Thoracic aorta (tissue), 2 donors: ENCODE results near the gene NPBWR2. TPM values are rescaled to one million over a fixed set of nuclear protein-coding genes. Genes with fewer than 3 reads are reported as not detected.

Source experiments
- ATAC-seq: fragments of 150-250 bp; one replicate; pipeline ENCODE4 v1.8.0; 2017; ENCODE audit warnings: low read depth; ENCODE audit not compliant: insufficient number of reproducible peaks, low FRiP score
- DNase-seq: peaks from one replicate; pipeline ENCODE4 v3.0.0-alpha.2; 2020; ENCODE audit warnings: low spot score
- H3K27ac ChIP-seq, 2 donors: fragments of 200-600 bp; sonication (generic); 1 replicate in 1 of 2; 2 replicates in 1 of 2; pipeline ENCODE4 v1.5.1; 2016; ENCODE audit warnings: mild to moderate bottlenecking in 2 of 2, moderate library complexity in 2 of 2
- H3K27me3 ChIP-seq: fragments of 200-600 bp; sonication (generic); replicated peaks from 2 replicates; pipeline ENCODE4 v1.6.0; 2016; ENCODE audit warnings: mild to moderate bottlenecking; ENCODE audit not compliant: insufficient read depth
- H3K36me3 ChIP-seq: fragments of 200-600 bp; sonication (generic); one replicate; pipeline ENCODE4 v1.5.1; 2016
- H3K4me1 ChIP-seq, 2 donors: fragments of 200-600 bp; sonication (generic); 1 replicate in 1 of 2; 2 replicates in 1 of 2; pipeline versions ENCODE4 v1.5.1 to v1.6.0; 2016; ENCODE audit warnings: low read depth in 2 of 2, mild to moderate bottlenecking in 1 of 2; ENCODE audit not compliant: control insufficient read depth in 1 of 2
- H3K4me3 ChIP-seq: fragments of 200-600 bp; sonication (generic); 2 replicates; pipeline ENCODE4 v1.5.1; 2016; ENCODE audit warnings: mild to moderate bottlenecking
- H3K9me3 ChIP-seq: fragments of 200-600 bp; sonication (generic); 2 replicates; pipeline ENCODE4 v1.5.1; 2016
- total RNA-seq, 2 donors: library from RNA; depleted of rRNA; stranded (reverse); fragments of >200 nt; gene quantifications; one replicate each; pipeline versions ENCODE4 v1.1.0 to v1.2.3, GENCODE V29; 2016
- TF ChIP-seq, protein P1 (sequence below): fragments of 200-600 bp; sonication (generic); IDR thresholded peaks from one replicate; pipeline ENCODE4 v1.5.1; 2019; ENCODE audit warnings: antibody characterized with exemption

Gene NPBWR2
- total RNA-seq, 2 donors from 2014 or later, result not detected

DNA sequence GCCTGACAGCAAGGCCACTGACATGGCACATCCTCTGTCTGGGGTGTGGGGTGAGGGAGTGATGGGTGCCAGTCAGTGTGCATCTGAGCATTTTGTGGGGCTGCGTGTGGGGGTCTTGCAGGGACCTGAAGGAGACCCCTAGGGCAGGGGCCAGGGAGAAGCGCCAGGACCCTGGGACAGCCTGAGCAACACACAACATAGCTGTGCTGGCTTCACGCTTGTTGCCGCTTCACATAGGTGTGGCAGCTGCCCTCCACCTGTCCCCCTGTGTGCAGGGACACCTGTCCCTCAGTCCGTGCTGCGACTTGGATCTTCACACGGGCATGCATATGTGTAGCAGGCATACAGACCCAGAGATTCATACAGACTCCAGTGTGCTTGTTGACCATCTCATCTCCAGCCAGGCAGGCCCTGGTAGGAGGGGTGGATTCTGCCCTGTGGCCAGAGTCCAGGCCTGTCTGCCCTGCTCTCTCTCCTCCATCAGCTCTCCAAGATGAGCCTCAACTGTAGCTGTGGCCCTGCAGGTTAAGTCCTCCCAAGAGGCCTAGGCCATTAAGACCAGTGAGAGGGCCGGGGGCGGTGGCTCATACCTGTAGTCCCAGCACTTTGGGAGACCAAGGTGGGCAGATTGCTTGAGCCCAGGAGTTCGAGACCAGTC, 3.2 kb upstream of the NPBWR2 start:
- H3K36me3 ChIP-seq, result no peaks in the 10 kb centered on the region
- DNase-seq (no peak), ATAC-seq (no peak)
- no peaks in the 10 kb centered on the region for H3K9me3 ChIP-seq
- H3K27ac ChIP-seq, result no peak overlapping the region
- H3K27me3 ChIP-seq, result no peaks in the 10 kb centered on the region
- H3K4me1 ChIP-seq, result no peaks in the 10 kb centered on the region
- no peak overlapping the region for H3K4me3 ChIP-seq
- TF ChIP-seq, protein P1, sequence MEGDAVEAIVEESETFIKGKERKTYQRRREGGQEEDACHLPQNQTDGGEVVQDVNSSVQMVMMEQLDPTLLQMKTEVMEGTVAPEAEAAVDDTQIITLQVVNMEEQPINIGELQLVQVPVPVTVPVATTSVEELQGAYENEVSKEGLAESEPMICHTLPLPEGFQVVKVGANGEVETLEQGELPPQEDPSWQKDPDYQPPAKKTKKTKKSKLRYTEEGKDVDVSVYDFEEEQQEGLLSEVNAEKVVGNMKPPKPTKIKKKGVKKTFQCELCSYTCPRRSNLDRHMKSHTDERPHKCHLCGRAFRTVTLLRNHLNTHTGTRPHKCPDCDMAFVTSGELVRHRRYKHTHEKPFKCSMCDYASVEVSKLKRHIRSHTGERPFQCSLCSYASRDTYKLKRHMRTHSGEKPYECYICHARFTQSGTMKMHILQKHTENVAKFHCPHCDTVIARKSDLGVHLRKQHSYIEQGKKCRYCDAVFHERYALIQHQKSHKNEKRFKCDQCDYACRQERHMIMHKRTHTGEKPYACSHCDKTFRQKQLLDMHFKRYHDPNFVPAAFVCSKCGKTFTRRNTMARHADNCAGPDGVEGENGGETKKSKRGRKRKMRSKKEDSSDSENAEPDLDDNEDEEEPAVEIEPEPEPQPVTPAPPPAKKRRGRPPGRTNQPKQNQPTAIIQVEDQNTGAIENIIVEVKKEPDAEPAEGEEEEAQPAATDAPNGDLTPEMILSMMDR, result no peak

DNA sequence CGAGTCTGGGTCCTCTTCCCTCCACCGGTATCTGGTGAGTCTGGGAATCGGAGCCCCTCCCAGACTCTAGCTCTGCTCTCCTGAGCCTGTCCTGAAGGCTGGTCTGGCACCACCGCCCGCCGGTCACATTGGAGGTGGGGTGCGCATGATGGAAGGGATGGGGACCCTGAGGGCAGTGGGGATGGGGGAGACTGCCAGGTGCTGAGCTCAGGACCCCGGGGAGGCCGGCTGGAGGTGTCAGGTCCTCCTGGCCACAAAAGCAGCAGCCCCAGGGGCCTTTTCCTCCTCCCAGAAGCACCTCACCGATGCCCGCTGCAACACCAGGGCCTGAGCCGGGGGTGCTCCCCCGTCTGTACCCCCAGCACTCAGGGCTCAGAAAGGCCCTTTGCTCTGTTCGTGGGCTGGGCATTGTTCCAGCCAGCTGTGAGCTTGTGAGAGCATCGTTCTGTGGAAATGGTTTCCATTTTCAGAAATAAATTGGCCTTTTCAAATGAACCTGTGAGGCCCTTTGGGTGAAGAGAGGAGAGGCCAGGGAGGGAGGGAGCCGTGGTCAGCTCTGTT, 2.5 kb upstream of the NPBWR2 start:
- Histone ChIP-seq H3K27me3 (no peaks in the 10 kb centered on the region), H3K9me3 (no peaks in the 10 kb centered on the region), H3K4me1 (no peaks in the 10 kb centered on the region), H3K36me3 (no peaks in the 10 kb centered on the region), H3K27ac (no peak overlapping the region), H3K4me3 (no peak overlapping the region)
- DNase-seq (no peak), ATAC-seq (no peak)
- TF ChIP-seq, protein P1, result no peak

DNA sequence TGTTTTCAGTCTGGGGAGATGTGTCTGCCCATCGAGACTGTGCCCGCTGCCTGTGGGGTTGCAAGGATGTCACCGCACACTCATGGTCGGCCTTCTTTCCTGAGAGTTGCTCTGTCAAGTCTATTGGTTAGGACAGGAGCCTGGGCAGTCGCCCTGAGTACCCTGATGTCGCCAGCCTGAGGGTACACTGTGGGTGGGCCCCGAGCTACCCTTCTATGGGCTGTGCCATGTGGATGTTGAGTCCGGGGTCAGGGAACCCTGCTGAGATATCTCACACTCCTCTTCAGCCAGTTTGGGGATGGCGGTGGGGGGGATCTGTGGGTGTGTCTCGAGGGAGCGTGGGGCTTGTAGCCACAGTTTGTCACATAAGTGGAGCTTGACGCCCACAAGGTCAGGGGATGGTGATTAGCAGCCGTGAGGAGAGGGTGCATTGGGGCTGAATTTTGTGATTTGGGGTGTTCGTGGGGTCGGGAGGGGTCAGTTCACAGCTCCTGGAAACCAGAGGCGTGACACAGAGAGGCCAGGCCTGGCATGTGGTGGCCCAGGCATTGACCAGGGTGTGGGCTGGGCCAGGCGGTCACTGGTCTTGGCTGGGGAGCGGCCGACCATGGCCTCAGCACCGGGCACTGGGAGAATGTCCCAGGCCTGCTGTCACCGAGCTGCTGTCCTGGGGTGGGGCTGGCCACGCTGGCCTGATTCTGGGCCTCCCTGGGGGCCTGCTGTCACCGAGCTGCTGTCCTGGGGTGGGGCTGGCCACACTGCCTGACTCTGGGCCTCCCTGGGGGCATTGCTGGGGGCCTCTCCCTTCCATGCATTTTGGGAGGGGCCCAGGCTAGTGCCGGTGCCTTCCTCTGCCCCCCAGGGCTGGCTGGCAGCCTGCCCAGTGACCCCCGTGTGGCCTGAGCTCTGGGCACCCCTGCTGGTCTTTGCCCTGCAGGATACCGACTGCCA, 1.6 kb upstream of the NPBWR2 start:
- Histone ChIP-seq H3K27me3 (no peaks in the 10 kb centered on the region), H3K36me3 (no peaks in the 10 kb centered on the region), H3K27ac (no peak overlapping the region), H3K9me3 (no peaks in the 10 kb centered on the region), H3K4me3 (no peak overlapping the region), H3K4me1 (no peaks in the 10 kb centered on the region)
- ATAC-seq, result no peak
- TF ChIP-seq, protein P1, result no peak
- DNase-seq, result no peak

DNA sequence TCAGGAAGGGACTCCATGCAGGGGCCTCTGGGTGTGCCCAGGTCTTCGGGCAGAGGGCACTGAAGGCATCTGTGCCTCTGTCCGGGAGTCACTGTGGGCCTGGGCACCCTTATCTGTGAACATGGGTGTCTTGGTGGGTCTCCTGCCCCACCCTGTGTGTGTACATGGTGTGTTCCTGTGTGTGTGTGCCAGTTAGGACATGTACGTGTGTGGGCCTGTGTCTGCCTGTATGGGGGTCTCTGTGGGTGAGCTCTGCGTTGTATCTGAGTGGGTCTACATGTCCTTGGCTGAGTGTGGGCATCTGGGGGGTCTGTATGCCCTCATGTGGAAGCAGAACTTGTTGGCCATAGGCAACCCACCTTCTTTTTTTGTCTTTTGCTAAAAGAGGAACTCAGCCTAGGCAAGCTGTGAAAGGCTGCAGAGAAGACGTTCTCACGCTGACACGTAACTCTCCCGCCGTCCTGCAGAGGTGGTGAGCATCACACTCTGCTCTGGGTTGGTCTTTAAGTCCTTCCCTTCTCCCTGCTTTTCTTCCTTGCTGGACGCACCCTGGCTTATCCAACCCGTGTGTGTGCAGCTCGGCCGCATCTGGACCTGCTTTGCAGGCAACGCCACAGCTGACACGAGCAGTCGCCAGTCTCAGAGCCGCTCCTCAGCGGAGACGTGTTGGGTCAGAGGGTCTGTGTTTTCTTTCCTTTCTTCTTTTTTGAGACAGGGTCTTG, 532 bp upstream of the NPBWR2 start:
- TF ChIP-seq, protein P1, result no peak
- H3K9me3 ChIP-seq, result no peaks in the 10 kb centered on the region
- H3K4me1 ChIP-seq, result no peaks in the 10 kb centered on the region
- H3K27me3 ChIP-seq, result no peaks in the 10 kb centered on the region
- DNase-seq (no peak), ATAC-seq (no peak)
- no peak overlapping the region for H3K27ac ChIP-seq
- H3K36me3 ChIP-seq, result no peaks in the 10 kb centered on the region
- no peak overlapping the region for H3K4me3 ChIP-seq
